Measurements from ENCODE around the gene PDE9A.

PDE9A gene

GRCh38 chr21:42635848-42636519 lies 17.4 kb upstream of the PDE9A start:
- no peaks in the 10 kb centered on the region for H3K27me3 ChIP-seq (ENCODE audit: insufficient read depth, poor library complexity, severe bottlenecking)
- H3K27ac ChIP-seq (replicated peaks): no peak overlapping the region

DNA sequence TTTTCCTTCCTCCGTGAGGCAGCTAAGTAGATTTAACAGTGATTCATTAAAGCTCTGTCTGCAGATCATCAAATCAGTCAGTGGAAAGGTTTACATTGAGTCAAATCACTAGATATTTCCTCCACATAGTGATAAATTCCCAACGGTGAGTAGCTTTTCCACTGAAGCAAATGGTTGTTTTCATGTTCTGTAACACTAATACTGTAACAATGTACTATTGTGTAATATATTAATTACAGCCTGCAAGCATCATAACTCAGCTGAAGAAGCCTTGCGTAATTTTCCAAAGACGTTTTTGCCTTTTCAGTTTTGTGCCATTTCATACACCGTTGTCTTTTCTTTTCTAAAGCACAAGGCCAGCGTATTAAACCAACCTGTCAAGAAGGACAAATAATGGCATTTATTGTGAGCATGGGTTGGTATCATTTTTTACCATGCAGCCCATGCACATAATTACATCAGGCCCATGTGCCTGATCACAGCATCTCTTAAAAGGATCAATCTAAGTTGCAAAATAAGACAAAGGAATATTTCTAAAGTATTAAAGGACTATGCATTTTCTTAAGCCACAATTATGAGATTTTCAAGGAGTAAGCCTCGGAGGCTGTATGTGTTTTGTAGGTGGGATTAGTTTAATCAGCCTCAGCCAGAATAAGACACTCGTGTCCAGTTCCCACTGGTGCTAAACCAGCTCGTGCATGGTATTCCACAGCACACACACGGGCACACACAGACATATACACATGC lies 16.7 kb upstream of the PDE9A start:
- Histone ChIP-seq H3K4me3 (replicated peaks; ENCODE audit: insufficient read depth, low read length) (no peak overlapping the region), H3K27ac (replicated peaks) (no peak overlapping the region), H3K27me3 (ENCODE audit: insufficient read depth, poor library complexity, severe bottlenecking) (no peaks in the 10 kb centered on the region)
- TF ChIP-seq POLR2AphosphoS5 (IDR thresholded peaks at IDR 0.05; ENCODE audit: low read depth) (no peak), CTCF (IDR thresholded peaks at IDR 0.05; ENCODE audit: insufficient read depth, low read length) (no peak), GABPA (IDR thresholded peaks at IDR 0.05; ENCODE audit: low read depth) (no peak), REST (IDR thresholded peaks at IDR 0.05; ENCODE audit: insufficient replicate concordance, low read depth) (no peak), SPI1 (IDR thresholded peaks at IDR 0.05; ENCODE audit: borderline replicate concordance, low read depth) (no peak)
- DNase-seq (ENCODE audit: low read depth in 1 of 2, low spot score in 1 of 2): peak in 1 of 2 experiments; percentile 12

More at GRCh38 chr21:42635848-42636519, 17.4 kb upstream of the PDE9A start:
- TF ChIP-seq POLR2AphosphoS5 (IDR thresholded peaks at IDR 0.05; ENCODE audit: low read depth): no peak
- TF ChIP-seq SPI1 (IDR thresholded peaks at IDR 0.05; ENCODE audit: borderline replicate concordance, low read depth): no peak
- TF ChIP-seq REST (IDR thresholded peaks at IDR 0.05; ENCODE audit: insufficient replicate concordance, low read depth): no peak
- TF ChIP-seq GABPA (IDR thresholded peaks at IDR 0.05; ENCODE audit: low read depth): no peak
- TF ChIP-seq CTCF (IDR thresholded peaks at IDR 0.05; ENCODE audit: insufficient read depth, low read length): no peak
- DNase-seq (ENCODE audit: low read depth in 1 of 2, low spot score in 1 of 2): no peak
- H3K4me3 ChIP-seq (replicated peaks; ENCODE audit: insufficient read depth, low read length): no peak overlapping the region

- TF ChIP-seq POLR2AphosphoS5 (IDR thresholded peaks at IDR 0.05; ENCODE audit: low read depth): no peak
- no peak for TF ChIP-seq REST (IDR thresholded peaks at IDR 0.05; ENCODE audit: insufficient replicate concordance, low read depth)
- TF ChIP-seq SPI1 (IDR thresholded peaks at IDR 0.05; ENCODE audit: borderline replicate concordance, low read depth): no peak
- TF ChIP-seq GABPA (IDR thresholded peaks at IDR 0.05; ENCODE audit: low read depth): no peak
- TF ChIP-seq CTCF (IDR thresholded peaks at IDR 0.05; ENCODE audit: insufficient read depth, low read length): no peak
- H3K4me3 ChIP-seq (replicated peaks; ENCODE audit: insufficient read depth, low read length): no peak overlapping the region
- no peak overlapping the region for H3K27ac ChIP-seq (replicated peaks)
- H3K27me3 ChIP-seq (ENCODE audit: insufficient read depth, poor library complexity, severe bottlenecking): no peaks in the 10 kb centered on the region
- no peak for DNase-seq (ENCODE audit: low read depth in 1 of 2, low spot score in 1 of 2)
Measured at GRCh38 chr21:42637267-42638041, 16.0 kb upstream of the PDE9A start.
